ENCODE data around the gene DCDC1. TPM values are rescaled to one million over a fixed set of nuclear protein-coding genes. Genes with fewer than 3 reads are reported as not detected.

The DCDC1 gene, protein sequence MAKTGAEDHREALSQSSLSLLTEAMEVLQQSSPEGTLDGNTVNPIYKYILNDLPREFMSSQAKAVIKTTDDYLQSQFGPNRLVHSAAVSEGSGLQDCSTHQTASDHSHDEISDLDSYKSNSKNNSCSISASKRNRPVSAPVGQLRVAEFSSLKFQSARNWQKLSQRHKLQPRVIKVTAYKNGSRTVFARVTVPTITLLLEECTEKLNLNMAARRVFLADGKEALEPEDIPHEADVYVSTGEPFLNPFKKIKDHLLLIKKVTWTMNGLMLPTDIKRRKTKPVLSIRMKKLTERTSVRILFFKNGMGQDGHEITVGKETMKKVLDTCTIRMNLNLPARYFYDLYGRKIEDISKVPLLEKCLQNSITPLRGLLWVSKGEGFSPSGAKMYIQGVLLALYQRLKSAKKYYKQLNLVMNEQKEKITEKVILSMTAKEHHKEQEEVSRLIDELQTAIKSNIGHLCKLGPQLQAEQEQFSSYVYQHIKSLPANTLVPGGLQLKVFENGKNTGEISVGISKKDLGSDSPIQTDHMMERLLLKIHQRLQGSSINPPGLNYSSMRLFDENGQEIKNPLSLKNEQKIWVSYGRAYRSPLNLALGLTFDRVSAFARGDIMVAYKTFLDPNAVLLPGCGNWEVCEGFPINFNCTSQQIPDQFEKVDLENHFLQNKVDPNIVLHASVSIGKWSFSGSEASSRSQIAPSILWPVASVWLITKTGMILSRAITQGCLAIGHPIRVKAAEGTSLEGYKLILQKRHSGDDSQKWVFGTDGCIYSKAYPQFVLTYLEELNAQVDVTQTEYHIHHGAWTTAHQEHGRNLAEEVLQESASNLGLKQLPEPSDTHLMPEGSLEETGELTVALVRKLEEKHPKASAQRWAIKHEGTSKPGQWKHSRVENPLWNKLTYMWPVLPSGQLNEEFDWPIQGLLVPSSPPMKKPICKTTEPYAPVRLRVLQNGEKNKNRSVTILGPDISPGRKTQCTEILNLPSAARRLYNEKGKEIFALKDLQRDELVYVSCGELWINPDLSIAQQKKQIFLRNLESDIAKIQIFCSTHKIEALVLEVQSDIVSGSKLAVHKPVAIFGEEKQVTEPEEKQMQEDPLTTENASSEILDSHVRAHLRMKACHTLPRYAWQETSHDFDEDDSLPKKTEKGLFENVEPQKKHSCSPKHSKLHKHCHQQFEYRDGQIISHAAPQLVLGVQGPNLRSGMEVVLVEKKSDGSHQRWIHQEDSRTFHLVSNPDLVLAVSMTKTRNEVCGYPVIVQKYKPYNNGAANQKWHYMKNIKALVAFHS (N-terminal part only)
- polyA plus RNA-seq (2013, experiment 1 of 2): 0.15 TPM
- polyA plus RNA-seq (2013, experiment 2 of 2): 0.11 TPM

DNA sequence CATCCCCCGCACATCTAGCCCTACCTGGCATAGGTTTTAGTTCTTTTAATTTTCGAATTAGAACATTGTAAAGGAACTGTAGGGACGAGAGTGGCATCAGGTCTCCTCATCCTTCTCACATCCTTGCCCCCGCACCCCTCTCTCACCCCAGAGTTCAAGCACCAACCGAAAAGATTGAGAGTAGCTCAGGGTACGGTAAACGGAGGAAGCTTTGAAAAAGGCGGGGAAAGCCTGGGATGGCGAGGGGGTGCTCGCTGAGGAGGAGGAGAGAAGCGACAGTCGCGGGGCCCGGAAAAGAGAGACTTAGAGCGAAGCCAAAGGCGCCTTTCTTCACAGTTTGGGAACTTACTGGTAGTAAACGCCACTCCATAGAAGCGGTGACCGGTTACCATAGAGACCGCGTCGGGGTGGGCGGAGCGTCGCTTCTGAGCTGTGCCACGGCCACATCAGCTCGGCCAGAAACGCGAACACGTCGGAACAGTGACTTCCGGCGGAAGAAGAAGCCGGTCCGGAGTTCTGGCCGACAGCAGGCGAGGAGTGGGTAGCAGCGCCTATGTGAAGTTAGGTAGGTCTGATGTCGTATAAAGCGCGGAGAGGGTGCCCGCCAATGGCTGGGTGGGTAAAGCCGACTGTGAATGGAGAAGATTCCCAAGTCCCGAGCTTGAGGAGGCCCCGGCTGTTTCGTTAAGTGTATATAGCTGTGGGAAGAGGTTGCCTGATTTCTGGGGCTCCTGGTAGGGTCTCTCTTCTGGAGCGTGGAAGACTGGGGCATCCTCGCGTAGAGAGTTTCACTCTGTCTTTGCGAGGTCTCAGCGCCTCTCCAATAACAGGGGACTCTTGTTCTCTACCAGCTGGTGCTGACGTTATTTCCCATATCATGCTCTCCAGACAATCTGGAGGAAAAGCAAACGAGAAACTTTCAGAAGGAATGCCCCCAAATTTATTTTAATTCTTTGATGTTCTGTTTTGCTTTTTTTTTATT is at the start of gene DCDC1, which contains the start of gene DNAJC24:
DCDC1 (minus strand) TSS at position 392 of the 982 bp plus-strand sequence. CDS start 41,459 bp downstream, outside the sequence.
DNAJC24 (plus strand) TSS at position 513 of the 982 bp plus-strand sequence. CDS start 889 bp downstream, outside the sequence.
- H3K4me3 ChIP-seq (ENCODE audit: low read length): peak within 1 kb of the TSS; percentile 73
- no peak within 1 kb of the TSS for H4K8ac ChIP-seq (ENCODE audit: low read depth, low read length)
- no peak within 1 kb of the TSS for H4K5ac ChIP-seq (ENCODE audit: low read length)
- H2BK120ac ChIP-seq (ENCODE audit: low read depth, low read length): no peak within 1 kb of the TSS
- no peak within 1 kb of the TSS for H3K4ac ChIP-seq (ENCODE audit: low read depth, low read length)
- H2AK5ac ChIP-seq (ENCODE audit: low read length): no peak within 1 kb of the TSS
- H3K79me2 ChIP-seq (ENCODE audit: control insufficient read depth, insufficient read depth, low read length): no peaks in the 10 kb centered on the region
- H3K23ac ChIP-seq (ENCODE audit: low read length): no peak within 1 kb of the TSS
- no peak within 1 kb of the TSS for H3K27ac ChIP-seq (ENCODE audit: low read depth, low read length)
- no peak within 1 kb of the TSS for H3K18ac ChIP-seq (ENCODE audit: low read length)
- H3K56ac ChIP-seq (ENCODE audit: low read length): peak within 1 kb of the TSS; percentile 80
- no peaks in the 10 kb centered on the region for H3K27me3 ChIP-seq (ENCODE audit: insufficient read depth, low read length, poor library complexity)
- no peak within 1 kb of the TSS for H2BK15ac ChIP-seq (replicated peaks; ENCODE audit: low read depth)
- H3K9ac ChIP-seq (ENCODE audit: low read length): peak within 1 kb of the TSS; percentile 70
- DNase-seq: peak; percentile 97
- H3K79me1 ChIP-seq (ENCODE audit: low read length): peaks cover 4% of the 10 kb centered on the region
- H3K36me3 ChIP-seq (ENCODE audit: control insufficient read depth, insufficient read depth, low read length): no peaks in the 10 kb centered on the region
- H3K4me2 ChIP-seq (ENCODE audit: low read length): peak within 1 kb of the TSS; percentile 92
- no peak within 1 kb of the TSS for H2BK5ac ChIP-seq (ENCODE audit: low read length)
- no CpG with 5 or more reads among the region's 53 CpGs for WGBS (ENCODE audit: extremely low coverage, insufficient coverage, low lambda C conversion rate)
- no peaks in the 10 kb centered on the region for H3K4me1 ChIP-seq (ENCODE audit: control insufficient read depth, low read depth, low read length)

DNA sequence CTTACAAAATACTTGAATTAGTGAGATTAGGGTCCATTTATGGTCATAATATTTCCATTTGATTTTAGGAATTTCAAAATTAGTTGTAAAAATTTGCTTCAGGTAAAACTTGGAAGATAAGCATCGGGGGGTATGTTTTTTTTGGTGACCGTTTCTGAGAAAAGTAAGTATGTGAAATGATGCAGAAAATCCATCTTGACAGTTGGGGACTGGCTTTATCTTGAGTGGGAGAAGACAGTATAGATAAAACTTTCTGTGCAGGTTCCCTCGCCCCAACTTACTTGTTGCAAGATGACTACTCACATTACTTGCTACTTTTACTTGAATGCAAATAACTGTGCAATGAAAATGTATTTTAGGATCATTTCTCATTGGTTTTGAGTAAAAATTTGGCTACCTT is 49.6 kb upstream of the DCDC1 start:
- H3K56ac ChIP-seq (ENCODE audit: low read length): no peak overlapping the region
- DNase-seq: no peak
- no peak overlapping the region for H2AK5ac ChIP-seq (ENCODE audit: low read length)
- H3K36me3 ChIP-seq (ENCODE audit: control insufficient read depth, insufficient read depth, low read length): no peaks in the 10 kb centered on the region
- H4K8ac ChIP-seq (ENCODE audit: low read depth, low read length): no peak overlapping the region
- H3K27ac ChIP-seq (ENCODE audit: low read depth, low read length): no peak overlapping the region
- no peak overlapping the region for H2BK5ac ChIP-seq (ENCODE audit: low read length)
- no peaks in the 10 kb centered on the region for H3K79me1 ChIP-seq (ENCODE audit: low read length)
- no peak overlapping the region for H3K4ac ChIP-seq (ENCODE audit: low read depth, low read length)
- no peak overlapping the region for H3K9ac ChIP-seq (ENCODE audit: low read length)
- H3K4me3 ChIP-seq (ENCODE audit: low read length): no peak overlapping the region
- H3K4me1 ChIP-seq (ENCODE audit: control insufficient read depth, low read depth, low read length): peaks cover 1% of the 10 kb centered on the region
- no peak overlapping the region for H2BK120ac ChIP-seq (ENCODE audit: low read depth, low read length)
- H4K5ac ChIP-seq (ENCODE audit: low read length): no peak overlapping the region
- WGBS (ENCODE audit: extremely low coverage, insufficient coverage, low lambda C conversion rate): no CpG with 5 or more reads among the region's 3 CpGs
- no peak overlapping the region for H3K23ac ChIP-seq (ENCODE audit: low read length)
- H3K18ac ChIP-seq (ENCODE audit: low read length): no peak overlapping the region
- no peak overlapping the region for H3K4me2 ChIP-seq (ENCODE audit: low read length)
- no peaks in the 10 kb centered on the region for H3K79me2 ChIP-seq (ENCODE audit: control insufficient read depth, insufficient read depth, low read length)
- no peak overlapping the region for H2BK15ac ChIP-seq (replicated peaks; ENCODE audit: low read depth)
- H3K27me3 ChIP-seq (ENCODE audit: insufficient read depth, low read length, poor library complexity): no peaks in the 10 kb centered on the region

DNA sequence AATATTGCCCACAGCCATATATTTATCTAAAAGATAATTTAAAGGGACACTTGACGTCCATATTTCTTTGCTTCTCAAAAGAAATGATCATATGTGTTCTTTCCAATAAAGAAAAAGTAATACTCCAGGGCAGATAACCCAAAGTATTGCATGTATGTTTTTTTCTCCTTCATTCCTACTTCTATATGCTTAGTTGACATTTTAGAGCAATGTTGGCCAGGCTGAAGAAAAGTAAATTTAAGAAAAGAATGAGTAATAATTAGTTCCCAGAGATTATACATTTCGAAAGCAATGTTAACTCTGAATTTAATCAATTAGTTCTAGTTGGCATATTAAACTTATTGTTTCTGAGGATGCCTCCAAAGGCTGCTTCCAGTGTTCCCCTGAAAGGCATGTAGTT is 48.3 kb upstream of the DCDC1 start:
- H2BK5ac ChIP-seq (ENCODE audit: low read length): no peak overlapping the region
- no peak overlapping the region for H3K18ac ChIP-seq (ENCODE audit: low read length)
- H3K23ac ChIP-seq (ENCODE audit: low read length): no peak overlapping the region
- no peak overlapping the region for H4K8ac ChIP-seq (ENCODE audit: low read depth, low read length)
- no peak overlapping the region for H3K27ac ChIP-seq (ENCODE audit: low read depth, low read length)
- H3K9ac ChIP-seq (ENCODE audit: low read length): no peak overlapping the region
- no peaks in the 10 kb centered on the region for H3K79me1 ChIP-seq (ENCODE audit: low read length)
- no peak for DNase-seq
- no peak overlapping the region for H2BK120ac ChIP-seq (ENCODE audit: low read depth, low read length)
- H3K36me3 ChIP-seq (ENCODE audit: control insufficient read depth, insufficient read depth, low read length): no peaks in the 10 kb centered on the region
- no peaks in the 10 kb centered on the region for H3K79me2 ChIP-seq (ENCODE audit: control insufficient read depth, insufficient read depth, low read length)
- H3K4me1 ChIP-seq (ENCODE audit: control insufficient read depth, low read depth, low read length): peaks cover 1% of the 10 kb centered on the region
- WGBS (ENCODE audit: extremely low coverage, insufficient coverage, low lambda C conversion rate): no CpG with 5 or more reads among the region's 2 CpGs
- no peak overlapping the region for H3K56ac ChIP-seq (ENCODE audit: low read length)
- no peak overlapping the region for H3K4me3 ChIP-seq (ENCODE audit: low read length)
- H3K4me2 ChIP-seq (ENCODE audit: low read length): no peak overlapping the region
- H2AK5ac ChIP-seq (ENCODE audit: low read length): no peak overlapping the region
- no peaks in the 10 kb centered on the region for H3K27me3 ChIP-seq (ENCODE audit: insufficient read depth, low read length, poor library complexity)
- H2BK15ac ChIP-seq (replicated peaks; ENCODE audit: low read depth): no peak overlapping the region
- no peak overlapping the region for H4K5ac ChIP-seq (ENCODE audit: low read length)
- H3K4ac ChIP-seq (ENCODE audit: low read depth, low read length): no peak overlapping the region

DNA sequence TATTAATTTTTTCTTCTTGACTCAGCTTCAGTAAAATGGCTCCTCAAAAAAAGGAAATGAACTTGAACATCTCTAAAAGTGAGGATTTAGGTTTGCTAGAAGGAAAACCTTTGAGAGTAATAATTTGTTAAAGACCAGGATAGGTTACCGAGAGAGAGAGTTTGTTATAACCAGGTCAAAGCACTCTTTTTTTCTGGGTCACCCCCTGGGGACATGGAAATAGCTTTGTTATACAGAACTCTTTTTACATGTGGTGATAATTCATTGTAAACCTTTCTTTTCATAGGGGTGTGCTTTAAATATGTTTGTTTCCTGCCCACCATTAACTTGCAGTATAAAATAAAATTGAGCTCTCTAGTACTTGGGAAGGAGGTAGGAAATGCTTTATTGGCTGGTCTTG is 47.8 kb upstream of the DCDC1 start:
- H2BK5ac ChIP-seq (ENCODE audit: low read length): no peak overlapping the region
- H2AK5ac ChIP-seq (ENCODE audit: low read length): no peak overlapping the region
- WGBS (ENCODE audit: extremely low coverage, insufficient coverage, low lambda C conversion rate): no CpG with 5 or more reads among the region's 1 CpG
- H3K79me1 ChIP-seq (ENCODE audit: low read length): no peaks in the 10 kb centered on the region
- no peak overlapping the region for H3K27ac ChIP-seq (ENCODE audit: low read depth, low read length)
- H3K18ac ChIP-seq (ENCODE audit: low read length): no peak overlapping the region
- no peak overlapping the region for H3K56ac ChIP-seq (ENCODE audit: low read length)
- no peak overlapping the region for H3K4ac ChIP-seq (ENCODE audit: low read depth, low read length)
- no peak overlapping the region for H3K4me2 ChIP-seq (ENCODE audit: low read length)
- no peak overlapping the region for H4K5ac ChIP-seq (ENCODE audit: low read length)
- H3K36me3 ChIP-seq (ENCODE audit: control insufficient read depth, insufficient read depth, low read length): no peaks in the 10 kb centered on the region
- H3K4me3 ChIP-seq (ENCODE audit: low read length): no peak overlapping the region
- DNase-seq: no peak
- no peaks in the 10 kb centered on the region for H3K27me3 ChIP-seq (ENCODE audit: insufficient read depth, low read length, poor library complexity)
- H2BK15ac ChIP-seq (replicated peaks; ENCODE audit: low read depth): no peak overlapping the region
- H3K79me2 ChIP-seq (ENCODE audit: control insufficient read depth, insufficient read depth, low read length): no peaks in the 10 kb centered on the region
- no peak overlapping the region for H3K23ac ChIP-seq (ENCODE audit: low read length)
- H4K8ac ChIP-seq (ENCODE audit: low read depth, low read length): no peak overlapping the region
- H3K9ac ChIP-seq (ENCODE audit: low read length): no peak overlapping the region
- H3K4me1 ChIP-seq (ENCODE audit: control insufficient read depth, low read depth, low read length): peaks cover 1% of the 10 kb centered on the region
- H2BK120ac ChIP-seq (ENCODE audit: low read depth, low read length): no peak overlapping the region
